Peyer's patch (tissue), 4 donors: ENCODE measurements around the gene CASKIN2. TPM values are rescaled to one million over a fixed set of nuclear protein-coding genes. Genes with fewer than 3 reads are reported as not detected.

Experiments
- DNase-seq, 3 donors: peaks; one replicate each; pipeline ENCODE4 v3.0.0-alpha.2; 2017 to 2019
- H3K27ac ChIP-seq, 4 donors: fragments of 200-600 bp; sonication (generic); one replicate each; pipeline ENCODE4 v1.5.1; 2016 to 2019
- H3K27me3 ChIP-seq, 2 donors: fragments of 200-600 bp; sonication (generic); one replicate each; pipeline ENCODE4 v1.5.1; 2019
- H3K36me3 ChIP-seq, 3 donors: fragments of 200-600 bp; sonication (generic); one replicate each; pipeline ENCODE4 v1.5.1; 2016 to 2019
- H3K4me1 ChIP-seq, 4 donors: fragments of 200-600 bp; sonication (generic); one replicate each; pipeline ENCODE4 v1.5.1; 2016 to 2019
- H3K4me3 ChIP-seq, 4 donors: fragments of 200-600 bp; sonication (generic); 1 replicate in 3 of 4; 2 replicates in 1 of 4; pipeline ENCODE4 v1.5.1; 2016 to 2019; ENCODE audit warnings: mild to moderate bottlenecking in 1 of 4
- H3K9me3 ChIP-seq, 4 donors: fragments of 200-600 bp; sonication (generic); one replicate each; pipeline ENCODE4 v1.5.1; 2016 to 2019; ENCODE audit warnings: mild to moderate bottlenecking in 1 of 4
- POLR2A ChIP-seq, 2 donors: fragments of 450-650 bp; IDR thresholded peaks; one replicate each; pipeline ENCODE4 v1.5.1; 2017; ENCODE audit warnings: antibody characterized with exemption in 2 of 2, mild to moderate bottlenecking in 2 of 2, moderate library complexity in 2 of 2
- total RNA-seq, 4 donors: library from RNA; depleted of rRNA; stranded (reverse); fragments of >200 nt; gene quantifications; one replicate each; pipeline ENCODE4 v1.1.0, GENCODE V29; 2016
- TF ChIP-seq, protein P1 (sequence below), 6 experiments: fragments of 450-650 bp in 4 of 6; fragments of 200-600 bp in 2 of 6; sonication (generic) in 1 of 6; IDR thresholded peaks; one replicate each; pipeline ENCODE4 v1.5.1; 2017 to 2019; ENCODE audit warnings: antibody characterized with exemption in 6 of 6, mild to moderate bottlenecking in 3 of 6, moderate library complexity in 1 of 6

CASKIN2 gene
- total RNA-seq, 4 donors from 2014 or later, result 12.4 to 24.0 (median 17.3) TPM

DNA sequence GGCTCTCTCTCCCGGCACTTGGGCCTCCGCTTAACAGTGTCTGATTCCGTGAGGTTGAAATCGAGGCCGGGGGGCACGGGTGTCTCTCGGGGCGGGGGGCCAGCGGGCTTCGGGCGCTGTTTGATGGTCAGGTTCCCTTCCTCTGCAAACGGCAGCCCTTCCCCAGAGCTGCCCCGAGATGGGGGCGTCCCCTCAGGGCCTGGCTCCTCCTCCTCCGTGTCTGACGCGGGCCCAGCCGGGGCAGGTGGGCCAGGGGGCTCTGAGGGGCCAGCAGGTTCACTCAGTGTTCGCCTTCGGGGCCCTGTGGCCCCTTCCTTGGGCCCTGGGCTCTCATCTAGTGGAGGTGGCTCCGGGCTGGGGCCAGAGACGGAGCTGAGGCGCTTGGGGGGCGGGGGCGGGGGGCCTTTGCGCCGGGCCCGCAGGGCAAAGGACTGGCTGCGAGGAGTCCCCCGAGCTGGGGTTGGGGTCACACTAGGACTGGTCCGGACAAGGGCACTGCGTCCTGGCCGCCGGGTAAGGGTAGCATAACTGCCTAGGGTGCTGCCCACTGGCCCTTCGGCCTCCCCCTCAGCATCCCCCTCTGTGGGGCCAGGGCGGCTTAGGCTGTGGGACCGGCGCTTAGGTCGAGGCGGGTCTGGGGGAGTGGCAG, 13.1 kb downstream of the CASKIN2 start:
- Histone ChIP-seq H3K27me3 (no peaks in the 10 kb centered on the region), H3K27ac (no peak overlapping the region), H3K4me1 (peaks cover 0 to 6% (median 0%) of the 10 kb centered on the region in 4 donors), H3K36me3 (peaks cover 0 to 81% (median 0%) of the 10 kb centered on the region in 3 donors), H3K4me3 (no peak overlapping the region), H3K9me3 (no peaks in the 10 kb centered on the region)
- TF ChIP-seq, protein P1, sequence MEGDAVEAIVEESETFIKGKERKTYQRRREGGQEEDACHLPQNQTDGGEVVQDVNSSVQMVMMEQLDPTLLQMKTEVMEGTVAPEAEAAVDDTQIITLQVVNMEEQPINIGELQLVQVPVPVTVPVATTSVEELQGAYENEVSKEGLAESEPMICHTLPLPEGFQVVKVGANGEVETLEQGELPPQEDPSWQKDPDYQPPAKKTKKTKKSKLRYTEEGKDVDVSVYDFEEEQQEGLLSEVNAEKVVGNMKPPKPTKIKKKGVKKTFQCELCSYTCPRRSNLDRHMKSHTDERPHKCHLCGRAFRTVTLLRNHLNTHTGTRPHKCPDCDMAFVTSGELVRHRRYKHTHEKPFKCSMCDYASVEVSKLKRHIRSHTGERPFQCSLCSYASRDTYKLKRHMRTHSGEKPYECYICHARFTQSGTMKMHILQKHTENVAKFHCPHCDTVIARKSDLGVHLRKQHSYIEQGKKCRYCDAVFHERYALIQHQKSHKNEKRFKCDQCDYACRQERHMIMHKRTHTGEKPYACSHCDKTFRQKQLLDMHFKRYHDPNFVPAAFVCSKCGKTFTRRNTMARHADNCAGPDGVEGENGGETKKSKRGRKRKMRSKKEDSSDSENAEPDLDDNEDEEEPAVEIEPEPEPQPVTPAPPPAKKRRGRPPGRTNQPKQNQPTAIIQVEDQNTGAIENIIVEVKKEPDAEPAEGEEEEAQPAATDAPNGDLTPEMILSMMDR (IDR thresholded peaks at IDR 0.05), result no peak
- TF ChIP-seq POLR2A (IDR thresholded peaks at IDR 0.05), result no peak
- DNase-seq, result no peak

DNA sequence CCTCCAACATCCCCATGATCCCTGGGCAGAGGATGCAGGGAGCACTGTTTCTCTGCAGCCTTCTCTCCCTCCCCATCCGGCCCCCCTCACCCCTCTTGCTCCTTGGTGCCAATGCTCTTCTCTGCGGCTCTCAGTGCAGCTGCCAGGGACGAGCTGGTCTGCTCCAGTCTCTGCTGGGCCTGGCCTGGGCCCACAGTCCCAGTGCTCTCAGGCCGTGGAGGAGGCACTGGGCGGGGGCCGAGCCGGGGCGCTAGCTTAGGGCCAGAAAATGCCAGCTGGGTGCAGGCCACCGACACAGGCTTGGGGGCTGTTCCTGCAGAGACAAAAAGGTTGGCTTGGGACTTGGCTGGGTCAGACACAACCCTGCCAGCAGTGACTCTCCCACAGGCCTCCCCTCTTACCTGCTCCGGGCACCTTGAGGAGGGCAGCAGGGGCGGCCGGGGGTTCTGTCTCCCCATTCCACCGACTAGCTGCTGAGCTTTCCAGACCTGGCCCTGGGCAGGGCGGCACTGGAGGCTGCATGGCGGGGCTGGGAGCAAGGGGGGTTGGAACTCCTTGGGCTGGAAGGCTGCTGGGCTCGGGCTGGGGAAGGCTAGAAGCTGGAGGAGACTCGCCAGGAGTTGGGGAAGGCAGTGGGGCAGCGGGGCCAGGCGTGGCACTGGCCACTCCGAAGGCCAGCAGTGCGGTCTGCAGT, 13.8 kb downstream of the CASKIN2 start:
- Histone ChIP-seq H3K36me3 (peaks cover 0 to 81% (median 0%) of the 10 kb centered on the region in 3 donors), H3K9me3 (no peaks in the 10 kb centered on the region), H3K27ac (no peak overlapping the region), H3K4me1 (peaks cover 0 to 6% (median 0%) of the 10 kb centered on the region in 4 donors), H3K4me3 (no peak overlapping the region), H3K27me3 (no peaks in the 10 kb centered on the region)
- TF ChIP-seq, protein P1 (IDR thresholded peaks at IDR 0.05), result no peak
- DNase-seq, result no peak

DNA sequence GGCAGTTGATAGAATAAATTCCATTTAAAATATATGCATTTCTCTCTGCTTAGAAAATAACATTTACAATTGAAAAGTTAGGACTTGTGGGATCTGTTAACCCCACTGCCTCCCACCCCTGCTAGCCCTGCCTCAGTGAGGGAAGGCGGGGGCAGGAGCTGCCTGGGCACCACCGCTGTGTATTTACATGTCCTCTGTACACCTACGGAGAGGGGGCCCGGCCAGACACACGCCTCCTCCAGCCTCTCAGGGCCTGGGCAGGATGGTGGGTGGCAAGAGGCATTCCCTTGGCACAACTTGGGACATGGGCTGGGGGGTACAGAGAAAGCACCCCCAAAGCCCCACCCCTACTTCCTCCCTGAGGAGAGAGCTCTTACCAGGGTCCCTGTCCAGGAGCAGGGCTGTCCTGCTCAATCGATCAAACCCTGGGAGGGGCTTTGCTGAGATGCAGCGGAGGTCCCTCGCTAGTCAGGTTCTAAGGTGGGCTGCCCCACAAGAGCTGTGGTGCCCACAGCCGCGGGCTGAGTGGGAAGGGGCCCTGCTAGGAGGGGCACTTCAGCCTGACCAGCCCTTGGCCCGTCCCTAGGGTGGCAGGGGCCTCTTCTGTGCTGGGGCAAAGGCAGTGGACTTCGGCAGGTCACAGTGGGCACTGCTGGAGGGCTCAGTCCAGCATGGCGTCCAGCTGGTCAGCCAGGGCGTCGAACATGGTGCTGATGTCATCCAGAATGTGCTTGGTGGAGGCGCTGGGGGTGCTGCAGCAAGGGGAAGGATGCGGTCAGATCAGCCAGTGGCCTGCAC, 14.7 kb downstream of the CASKIN2 start:
- H3K4me3 ChIP-seq, result no peak overlapping the region
- H3K36me3 ChIP-seq, result peaks cover 0 to 81% (median 0%) of the 10 kb centered on the region in 3 donors
- DNase-seq, result no peak
- no peaks in the 10 kb centered on the region for H3K27me3 ChIP-seq
- no peaks in the 10 kb centered on the region for H3K9me3 ChIP-seq
- peaks cover 0 to 6% (median 0%) of the 10 kb centered on the region in 4 donors for H3K4me1 ChIP-seq
- no peak for TF ChIP-seq POLR2A (IDR thresholded peaks at IDR 0.05)
- TF ChIP-seq, protein P1 (IDR thresholded peaks at IDR 0.05), result no peak
- H3K27ac ChIP-seq, result no peak overlapping the region

DNA sequence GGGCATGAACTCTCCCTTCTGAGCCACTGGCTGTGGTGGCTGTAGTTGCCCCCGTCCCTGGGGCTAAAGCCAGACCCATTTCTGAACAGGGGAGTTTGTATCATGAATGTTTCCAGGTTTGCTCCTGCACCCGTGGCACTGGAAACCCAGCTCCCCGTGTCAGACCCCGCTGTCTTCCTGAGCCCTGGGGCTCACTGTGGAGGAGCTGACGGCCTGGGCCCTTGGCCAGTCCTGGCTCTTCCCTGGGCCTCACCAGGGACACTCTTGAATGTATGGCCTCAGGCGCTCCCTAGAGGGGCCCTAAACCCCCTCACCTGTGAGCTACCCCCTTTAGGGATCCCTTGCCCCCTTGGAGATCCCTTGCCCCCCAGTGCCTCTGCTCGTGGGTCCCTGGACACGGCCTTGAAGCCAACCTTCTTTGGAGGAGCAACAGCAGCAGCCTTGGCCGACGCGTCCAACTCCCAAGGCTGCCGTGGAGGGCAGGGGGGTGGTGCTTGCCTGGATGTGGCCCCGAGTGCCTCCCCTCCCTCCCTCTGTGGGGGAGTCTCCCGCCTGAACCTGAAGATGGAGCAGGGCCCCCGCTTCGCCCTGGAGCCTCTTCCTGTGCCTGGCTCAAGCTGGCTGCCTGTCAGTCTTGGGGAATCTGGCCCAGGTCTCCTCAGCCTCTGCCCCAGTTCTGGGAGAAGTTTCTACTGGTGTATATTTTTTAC, 15.9 kb downstream of the CASKIN2 start:
- H3K27me3 ChIP-seq, result no peaks in the 10 kb centered on the region
- H3K4me1 ChIP-seq, result peaks cover 0 to 2% (median 0%) of the 10 kb centered on the region in 4 donors
- no peak overlapping the region for H3K27ac ChIP-seq
- H3K36me3 ChIP-seq, result peaks cover 0 to 81% (median 0%) of the 10 kb centered on the region in 3 donors
- no peaks in the 10 kb centered on the region for H3K9me3 ChIP-seq
- TF ChIP-seq, protein P1 (IDR thresholded peaks at IDR 0.05), result no peak
- TF ChIP-seq POLR2A (IDR thresholded peaks at IDR 0.05), result no peak
- no peak overlapping the region for H3K4me3 ChIP-seq
- no peak for DNase-seq

DNA sequence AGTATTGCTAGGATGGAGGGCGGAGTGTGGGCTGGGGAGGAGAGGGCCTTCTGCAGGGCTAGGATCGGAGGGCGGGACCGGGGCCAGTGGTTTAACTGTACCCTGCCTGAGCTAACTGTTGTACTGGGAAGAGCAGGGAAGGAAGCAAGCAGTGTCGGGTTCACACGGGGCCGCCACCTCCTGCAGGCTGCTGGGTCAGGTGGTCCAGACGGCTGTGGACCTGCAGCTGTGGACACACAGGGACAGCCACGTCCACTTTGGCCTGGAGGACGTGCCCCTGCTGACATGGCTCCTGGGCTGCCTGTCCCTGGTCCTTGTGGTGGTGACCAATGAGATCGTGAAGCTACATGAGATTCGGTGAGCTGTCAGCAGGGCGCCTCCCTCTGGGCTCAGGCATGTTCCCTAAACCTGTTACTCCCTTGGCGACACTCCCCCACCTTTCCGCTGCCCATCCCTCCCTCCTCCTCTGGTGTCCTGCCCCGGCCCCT, 16.6 kb downstream of the CASKIN2 start:
- TF ChIP-seq, protein P1 (IDR thresholded peaks at IDR 0.05), result no peak
- TF ChIP-seq POLR2A (IDR thresholded peaks at IDR 0.05), result no peak
- no peaks in the 10 kb centered on the region for H3K27me3 ChIP-seq
- H3K4me1 ChIP-seq, result no peaks in the 10 kb centered on the region
- no peak overlapping the region for H3K4me3 ChIP-seq
- no peak for DNase-seq
- H3K27ac ChIP-seq, result peak overlapping the region in 1 of 4 donors; percentile 7
- peaks cover 0 to 83% (median 0%) of the 10 kb centered on the region in 3 donors for H3K36me3 ChIP-seq
- H3K9me3 ChIP-seq, result no peaks in the 10 kb centered on the region
